ENCODE results near the gene CDK5R1.
"Not testable (repeated sequence)": the region's sequence is repeated elsewhere in the genome, so short reads cannot be mapped to it uniquely, and the experiment has no call there.

CDK5R1 gene

GRCh38 chr17:32519228-32520103, 32.7 kb downstream of the CDK5R1 start:
- peak; percentile 85 for DNase-seq

- peak; percentile 29 for DNase-seq
Observed at GRCh38 chr17:32520104-32520701, 33.4 kb downstream of the CDK5R1 start.

- no peak for DNase-seq
Observed at GRCh38 chr17:32520737-32521404, 34.1 kb downstream of the CDK5R1 start.

GRCh38 chr17:32523017-32523680, 36.4 kb downstream of the CDK5R1 start:
- peak; percentile 11 for DNase-seq

GRCh38 chr17:32523827-32524552, 37.2 kb downstream of the CDK5R1 start:
- no peak for DNase-seq

GRCh38 chr17:32524553-32524880, 37.7 kb downstream of the CDK5R1 start:
- DNase-seq: not testable (repeated sequence)

- no peak for DNase-seq
Observed at GRCh38 chr17:32525122-32525521, 38.3 kb downstream of the CDK5R1 start.

- DNase-seq: no peak
Observed at GRCh38 chr17:32527146-32527545, 40.4 kb downstream of the CDK5R1 start.

GRCh38 chr17:32528825-32529224, 42.0 kb downstream of the CDK5R1 start:
- no peak for DNase-seq

GRCh38 chr17:32529604-32530003, 42.8 kb downstream of the CDK5R1 start:
- peak; percentile 96 for DNase-seq

GRCh38 chr17:32533296-32533695, 46.5 kb downstream of the CDK5R1 start:
- DNase-seq: no peak

GRCh38 chr17:32536736-32537643, 50.2 kb downstream of the CDK5R1 start:
- DNase-seq: no peak

Measured in NCI-H345 (cell line).